HL-60 (cell line): ENCODE results near the gene CCDC197.

Experiments used
- CTCF ChIP-seq: IDR thresholded peaks from one replicate; pipeline ENCODE4 v1.5.1; 2011; ENCODE audit warnings: low read length, control low read depth, inconsistent platforms; ENCODE audit not compliant: insufficient read depth
- POLR2AphosphoS5 ChIP-seq: IDR thresholded peaks from 2 replicates; pipeline ENCODE4 v1.6.1; 2012; ENCODE audit warnings: low read depth

- TF ChIP-seq CTCF (no peak), POLR2AphosphoS5 (no peak)
Measured at GRCh38 chr14:93970965-93971634, 26.0 kb upstream of the CCDC197 start.
